Activated CD4-positive, alpha-beta memory T cell treated with anti-CD3 and anti-CD28 coated beads, Interleukin-2, amount 10 ng/mL, durations not matched to agents 7 days and 5 days (primary cell): Measurements from ENCODE around the gene CXADR. TPM values are rescaled to one million over a fixed set of nuclear protein-coding genes. Genes with fewer than 3 reads are reported as not detected.

Experiments
- CTCF ChIA-PET: fragments of 350-600 bp; sonication (Branson Sonifier 250); formaldehyde crosslinking; loops from one replicate; lab custom pipeline; 2021; ENCODE audit warnings: antibody characterized with exemption, inconsistent platforms; lab: Charles Lee
- POLR2A ChIA-PET: fragments of 350-600 bp; sonication (Branson Sonifier 250); formaldehyde crosslinking; loops from one replicate; lab custom pipeline; 2021; ENCODE audit warnings: antibody characterized with exemption; lab: Charles Lee
- DNase-seq: peaks from one replicate; pipeline ENCODE4 v3.0.0-alpha.2; 2020
- H3K27ac Mint-ChIP-seq: one replicate; pipeline ENCODE4 v1.8.0; 2021; ENCODE audit warnings: mild to moderate bottlenecking, mixed read lengths
- H3K27me3 Mint-ChIP-seq: one replicate; pipeline ENCODE4 v1.8.0; 2021; ENCODE audit warnings: mixed read lengths
- H3K36me3 Mint-ChIP-seq: one replicate; pipeline ENCODE4 v1.8.0; 2021; ENCODE audit warnings: low read depth, mixed read lengths
- H3K4me1 Mint-ChIP-seq: one replicate; pipeline ENCODE4 v1.8.0; 2021; ENCODE audit warnings: mixed read lengths
- H3K4me3 Mint-ChIP-seq: one replicate; pipeline ENCODE4 v1.8.0; 2021; ENCODE audit warnings: mild to moderate bottlenecking, mixed read lengths
- H3K9me3 Mint-ChIP-seq: one replicate; pipeline ENCODE4 v1.8.0; 2021; ENCODE audit warnings: mixed read lengths
- total RNA-seq, 2 experiments: library from RNA; stranded (reverse); gene quantifications; one replicate each; pipeline ENCODE4 v1.2.3, GENCODE V29; 2021

Gene CXADR
- total RNA-seq, 2 experiments from 2014 or later: 0.55 to 0.65 TPM

- peaks cover 8% of the 10 kb centered on the region for H3K27me3 Mint-ChIP-seq
Measured at GRCh38 chr21:17537299-17537698, 24.5 kb downstream of the CXADR start.

GRCh38 chr21:17538576-17538975 is 25.7 kb downstream of the CXADR start:
- Mint-ChIP-seq H3K4me3 (no peak overlapping the region), H3K27ac (no peak overlapping the region), H3K9me3 (no peaks in the 10 kb centered on the region), H3K27me3 (peaks cover 10% of the 10 kb centered on the region), H3K4me1 (no peaks in the 10 kb centered on the region), H3K36me3 (no peaks in the 10 kb centered on the region)
- POLR2A ChIA-PET: no interaction called here
- CTCF ChIA-PET: no interaction called here
- no peak for DNase-seq

More at GRCh38 chr21:17537299-17537698, 24.5 kb downstream of the CXADR start:
- no peaks in the 10 kb centered on the region for H3K9me3 Mint-ChIP-seq
- CTCF ChIA-PET: no interaction called here
- peaks cover under 1% of the 10 kb centered on the region for H3K4me1 Mint-ChIP-seq
- DNase-seq: no peak
- no peaks in the 10 kb centered on the region for H3K36me3 Mint-ChIP-seq
- POLR2A ChIA-PET: no interaction called here
- no peak overlapping the region for H3K27ac Mint-ChIP-seq
- H3K4me3 Mint-ChIP-seq: no peak overlapping the region

- DNase-seq: no peak
- peaks cover 10% of the 10 kb centered on the region for H3K27me3 Mint-ChIP-seq
- H3K9me3 Mint-ChIP-seq: no peaks in the 10 kb centered on the region
- no peak overlapping the region for H3K27ac Mint-ChIP-seq
- CTCF ChIA-PET: no interaction called here
- no peak overlapping the region for H3K4me3 Mint-ChIP-seq
- POLR2A ChIA-PET: no interaction called here
- H3K4me1 Mint-ChIP-seq: no peaks in the 10 kb centered on the region
- no peaks in the 10 kb centered on the region for H3K36me3 Mint-ChIP-seq
Measured at GRCh38 chr21:17539323-17539722, 26.5 kb downstream of the CXADR start.

GRCh38 chr21:17539743-17540341 is 27.0 kb downstream of the CXADR start:
- H3K4me3 Mint-ChIP-seq: no peak overlapping the region
- ChIA-PET POLR2A (no interaction called here), CTCF (no interaction called here)
- H3K4me1 Mint-ChIP-seq: no peaks in the 10 kb centered on the region
- DNase-seq: no peak
- H3K27me3 Mint-ChIP-seq: peaks cover 10% of the 10 kb centered on the region
- no peaks in the 10 kb centered on the region for H3K36me3 Mint-ChIP-seq
- H3K9me3 Mint-ChIP-seq: no peaks in the 10 kb centered on the region
- no peak overlapping the region for H3K27ac Mint-ChIP-seq

GRCh38 chr21:17540530-17540929 is 27.7 kb downstream of the CXADR start:
- Mint-ChIP-seq H3K4me1 (no peaks in the 10 kb centered on the region), H3K9me3 (no peaks in the 10 kb centered on the region), H3K27me3 (peaks cover 10% of the 10 kb centered on the region), H3K4me3 (no peak overlapping the region), H3K27ac (no peak overlapping the region), H3K36me3 (no peaks in the 10 kb centered on the region)
- CTCF ChIA-PET: no interaction called here
- POLR2A ChIA-PET: no interaction called here
- no peak for DNase-seq

- Mint-ChIP-seq H3K4me1 (no peaks in the 10 kb centered on the region), H3K36me3 (no peaks in the 10 kb centered on the region), H3K9me3 (no peaks in the 10 kb centered on the region), H3K27ac (no peak overlapping the region), H3K27me3 (peaks cover 7% of the 10 kb centered on the region), H3K4me3 (no peak overlapping the region)
- no peak for DNase-seq
- POLR2A ChIA-PET: no interaction called here
- CTCF ChIA-PET: interaction anchor here (0.6 kb wide), 1 partner anchor 156 kb away, joined by 5 read pairs; no protein-coding TSS in a partner anchor
Measured at GRCh38 chr21:17542371-17543011, 29.6 kb downstream of the CXADR start.

GRCh38 chr21:17545007-17545406 is 32.2 kb downstream of the CXADR start:
- H3K4me3 Mint-ChIP-seq: no peak overlapping the region
- CTCF ChIA-PET: interaction anchor here (0.7 kb wide), 2 partner anchors 10 to 449 kb away, joined by 3 to 6 read pairs; no protein-coding TSS in a partner anchor
- H3K9me3 Mint-ChIP-seq: no peaks in the 10 kb centered on the region
- DNase-seq: no peak
- H3K4me1 Mint-ChIP-seq: no peaks in the 10 kb centered on the region
- POLR2A ChIA-PET: no interaction called here
- no peaks in the 10 kb centered on the region for H3K36me3 Mint-ChIP-seq
- H3K27me3 Mint-ChIP-seq: peaks cover 5% of the 10 kb centered on the region
- H3K27ac Mint-ChIP-seq: no peak overlapping the region

GRCh38 chr21:17548262-17548661 is 35.4 kb downstream of the CXADR start:
- ChIA-PET CTCF (no interaction called here), POLR2A (no interaction called here)
- H3K27ac Mint-ChIP-seq: no peak overlapping the region
- no peak overlapping the region for H3K4me3 Mint-ChIP-seq
- no peaks in the 10 kb centered on the region for H3K27me3 Mint-ChIP-seq
- no peak for DNase-seq
- H3K9me3 Mint-ChIP-seq: no peaks in the 10 kb centered on the region
- no peaks in the 10 kb centered on the region for H3K36me3 Mint-ChIP-seq
- H3K4me1 Mint-ChIP-seq: no peaks in the 10 kb centered on the region

- no peak for DNase-seq
- Mint-ChIP-seq H3K4me1 (no peaks in the 10 kb centered on the region), H3K4me3 (no peak overlapping the region), H3K9me3 (no peaks in the 10 kb centered on the region), H3K27ac (no peak overlapping the region), H3K36me3 (no peaks in the 10 kb centered on the region), H3K27me3 (no peaks in the 10 kb centered on the region)
- CTCF ChIA-PET: no interaction called here
- POLR2A ChIA-PET: no interaction called here
Measured at GRCh38 chr21:17550671-17551308, 37.9 kb downstream of the CXADR start.

GRCh38 chr21:17552410-17552809 is 39.6 kb downstream of the CXADR start:
- DNase-seq: no peak
- Mint-ChIP-seq H3K27me3 (no peaks in the 10 kb centered on the region), H3K4me1 (no peaks in the 10 kb centered on the region), H3K4me3 (no peak overlapping the region), H3K36me3 (no peaks in the 10 kb centered on the region), H3K27ac (no peak overlapping the region), H3K9me3 (no peaks in the 10 kb centered on the region)
- ChIA-PET POLR2A (no interaction called here), CTCF (interaction anchor here (1.0 to 1.2 kb wide), 2 partner anchors 152 to 166 kb away, joined by 3 read pairs; no protein-coding TSS in a partner anchor)

GRCh38 chr21:17554120-17554519 is 41.3 kb downstream of the CXADR start:
- Mint-ChIP-seq H3K27ac (no peak overlapping the region), H3K4me3 (no peak overlapping the region), H3K9me3 (no peaks in the 10 kb centered on the region), H3K27me3 (no peaks in the 10 kb centered on the region), H3K4me1 (no peaks in the 10 kb centered on the region), H3K36me3 (no peaks in the 10 kb centered on the region)
- DNase-seq: no peak
- ChIA-PET CTCF (interaction anchor here (0.6 to 1.1 kb wide), 2 partner anchors 9 to 167 kb away, joined by 3 to 6 read pairs; no protein-coding TSS in a partner anchor), POLR2A (no interaction called here)

- H3K27me3 Mint-ChIP-seq: no peaks in the 10 kb centered on the region
- DNase-seq: no peak
- H3K36me3 Mint-ChIP-seq: no peaks in the 10 kb centered on the region
- no peaks in the 10 kb centered on the region for H3K9me3 Mint-ChIP-seq
- ChIA-PET CTCF (interaction anchor here (0.6 to 1.1 kb wide), 2 partner anchors 10 to 168 kb away, joined by 3 to 6 read pairs; no protein-coding TSS in a partner anchor), POLR2A (no interaction called here)
- no peaks in the 10 kb centered on the region for H3K4me1 Mint-ChIP-seq
- no peak overlapping the region for H3K4me3 Mint-ChIP-seq
- no peak overlapping the region for H3K27ac Mint-ChIP-seq
Measured at GRCh38 chr21:17554679-17555465, 42.0 kb downstream of the CXADR start.
